HG02870 (cell line): Measurements from ENCODE around the gene LUC7L.
"Not testable (repeated sequence)": the region's sequence is repeated elsewhere in the genome, so short reads cannot be mapped to it uniquely, and the experiment has no call there.

ENCODE experiments used
- ATAC-seq: cut with Tn5 transposase; IDR thresholded peaks from one replicate; pipeline ENCODE4 v1.9.1; 2021; ENCODE audit warnings: mild to moderate bottlenecking, moderate library complexity; ENCODE audit not compliant: unreplicated experiment

Gene LUC7L

DNA sequence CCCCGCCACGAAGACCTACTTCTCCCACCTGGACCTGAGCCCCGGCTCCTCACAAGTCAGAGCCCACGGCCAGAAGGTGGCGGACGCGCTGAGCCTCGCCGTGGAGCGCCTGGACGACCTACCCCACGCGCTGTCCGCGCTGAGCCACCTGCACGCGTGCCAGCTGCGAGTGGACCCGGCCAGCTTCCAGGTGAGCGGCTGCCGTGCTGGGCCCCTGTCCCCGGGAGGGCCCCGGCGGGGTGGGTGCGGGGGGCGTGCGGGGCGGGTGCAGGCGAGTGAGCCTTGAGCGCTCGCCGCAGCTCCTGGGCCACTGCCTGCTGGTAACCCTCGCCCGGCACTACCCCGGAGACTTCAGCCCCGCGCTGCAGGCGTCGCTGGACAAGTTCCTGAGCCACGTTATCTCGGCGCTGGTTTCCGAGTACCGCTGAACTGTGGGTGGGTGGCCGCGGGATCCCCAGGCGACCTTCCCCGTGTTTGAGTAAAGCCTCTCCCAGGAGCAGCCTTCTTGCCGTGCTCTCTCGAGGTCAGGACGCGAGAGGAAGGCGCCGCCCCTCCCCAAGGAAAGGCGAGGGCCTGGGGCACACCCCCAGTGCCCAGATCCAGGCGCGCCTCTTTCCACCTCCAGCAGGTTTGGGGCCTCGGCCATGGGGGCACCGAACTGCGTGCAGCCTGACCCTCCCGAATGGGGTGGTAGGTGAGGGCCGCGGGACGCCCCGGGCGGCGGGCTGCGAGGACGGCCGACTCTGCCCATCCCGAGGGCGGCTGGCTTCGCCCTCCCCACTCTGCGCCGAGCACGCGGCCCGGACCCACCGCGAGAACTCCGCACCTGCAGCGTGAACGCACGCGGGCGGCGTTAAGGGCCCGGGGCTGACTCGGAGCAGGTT is 48.3 kb downstream of the LUC7L start:
- ATAC-seq: no peak

DNA sequence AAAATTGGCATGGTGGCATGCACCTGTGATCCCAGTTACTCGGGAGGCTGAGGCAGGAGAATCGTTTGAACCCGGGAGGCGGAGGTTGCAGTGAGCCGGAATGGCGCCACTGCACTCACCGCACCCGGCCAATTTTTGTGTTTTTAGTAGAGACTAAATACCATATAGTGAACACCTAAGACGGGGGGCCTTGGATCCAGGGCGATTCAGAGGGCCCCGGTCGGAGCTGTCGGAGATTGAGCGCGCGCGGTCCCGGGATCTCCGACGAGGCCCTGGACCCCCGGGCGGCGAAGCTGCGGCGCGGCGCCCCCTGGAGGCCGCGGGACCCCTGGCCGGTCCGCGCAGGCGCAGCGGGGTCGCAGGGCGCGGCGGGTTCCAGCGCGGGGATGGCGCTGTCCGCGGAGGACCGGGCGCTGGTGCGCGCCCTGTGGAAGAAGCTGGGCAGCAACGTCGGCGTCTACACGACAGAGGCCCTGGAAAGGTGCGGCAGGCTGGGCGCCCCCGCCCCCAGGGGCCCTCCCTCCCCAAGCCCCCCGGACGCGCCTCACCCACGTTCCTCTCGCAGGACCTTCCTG is 49.1 kb downstream of the LUC7L start, which contains the start of gene HBQ1:
Gene HBQ1, plus strand, starts transcription at position 359 of the 575 bp plus-strand sequence. Its CDS starts 28 bp downstream, at position 387.
- no peak for ATAC-seq

DNA sequence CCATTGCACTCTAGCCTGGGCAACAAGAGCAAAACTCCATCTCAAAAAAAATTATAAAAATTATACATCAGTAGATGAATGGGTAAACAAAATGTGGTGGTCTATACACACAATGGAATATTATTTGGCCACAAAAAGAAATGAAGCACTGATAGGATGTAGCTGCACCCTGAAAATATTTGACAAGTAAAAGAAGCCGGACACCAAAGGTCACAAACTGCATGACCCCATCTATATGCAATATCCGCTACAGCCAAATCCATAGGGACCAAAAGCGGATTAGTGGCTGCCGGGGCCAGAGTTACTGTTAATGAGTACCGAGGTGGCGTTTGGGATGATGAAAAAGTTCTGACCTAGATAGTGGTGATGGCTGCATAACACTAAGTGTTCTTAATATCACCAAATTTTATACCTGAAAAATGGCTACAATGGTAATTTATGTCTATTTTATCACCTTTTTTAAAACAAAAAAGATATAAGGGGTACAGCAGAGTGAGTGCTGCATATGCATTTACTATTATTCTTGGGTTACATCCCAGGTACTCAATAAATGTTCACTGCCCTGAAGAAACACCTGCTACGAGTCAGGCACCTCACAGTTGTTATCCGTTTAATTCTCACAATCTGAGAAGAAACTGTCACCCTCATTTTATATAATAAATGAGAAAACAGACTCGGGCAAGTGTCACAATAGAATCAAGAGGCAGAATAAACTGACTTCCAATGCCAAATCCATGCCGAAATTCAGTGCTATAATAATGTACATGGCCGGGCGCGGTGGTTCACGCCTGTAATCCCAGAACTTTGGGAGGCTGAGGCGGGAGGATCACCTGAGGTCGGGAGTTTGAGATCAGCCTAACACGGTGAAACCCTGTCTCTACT is 49.8 kb downstream of the LUC7L start:
- ATAC-seq: no peak

DNA sequence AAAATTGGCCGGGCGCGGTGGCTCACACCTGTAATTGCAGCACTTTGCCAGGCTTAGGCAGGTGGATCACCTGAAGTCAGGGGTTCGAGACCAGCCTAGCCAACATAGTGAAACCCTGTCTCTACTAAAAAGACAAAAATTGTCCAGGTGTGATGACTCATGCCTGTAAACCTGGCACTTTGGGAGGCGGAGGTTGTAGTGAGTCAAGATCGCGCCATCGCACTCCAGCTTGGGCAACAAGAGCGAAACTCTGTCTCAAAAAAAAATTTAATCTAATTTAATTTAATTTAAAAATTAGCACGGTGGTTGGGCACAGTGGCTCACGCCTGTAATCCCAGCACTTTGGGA is 50.6 kb downstream of the LUC7L start:
- ATAC-seq: no peak

DNA sequence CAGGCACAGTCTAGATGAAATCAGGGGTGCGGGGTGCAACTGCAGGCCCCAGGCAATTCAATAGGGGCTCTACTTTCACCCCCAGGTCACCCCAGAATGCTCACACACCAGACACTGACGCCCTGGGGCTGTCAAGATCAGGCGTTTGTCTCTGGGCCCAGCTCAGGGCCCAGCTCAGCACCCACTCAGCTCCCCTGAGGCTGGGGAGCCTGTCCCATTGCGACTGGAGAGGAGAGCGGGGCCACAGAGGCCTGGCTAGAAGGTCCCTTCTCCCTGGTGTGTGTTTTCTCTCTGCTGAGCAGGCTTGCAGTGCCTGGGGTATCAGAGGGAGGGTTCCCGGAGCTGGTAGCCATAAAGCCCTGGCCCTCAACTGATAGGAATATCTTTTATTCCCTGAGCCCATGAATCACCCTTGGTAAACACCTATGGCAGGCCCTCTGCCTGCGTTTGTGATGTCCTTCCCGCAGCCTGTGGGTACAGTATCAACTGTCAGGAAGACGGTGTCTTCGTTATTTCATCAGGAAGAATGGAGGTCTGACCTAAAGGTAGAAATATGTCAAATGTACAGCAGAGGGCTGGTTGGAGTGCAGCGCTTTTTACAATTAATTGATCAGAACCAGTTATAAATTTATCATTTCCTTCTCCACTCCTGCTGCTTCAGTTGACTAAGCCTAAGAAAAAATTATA is 51.1 kb downstream of the LUC7L start:
- ATAC-seq: no peak

DNA sequence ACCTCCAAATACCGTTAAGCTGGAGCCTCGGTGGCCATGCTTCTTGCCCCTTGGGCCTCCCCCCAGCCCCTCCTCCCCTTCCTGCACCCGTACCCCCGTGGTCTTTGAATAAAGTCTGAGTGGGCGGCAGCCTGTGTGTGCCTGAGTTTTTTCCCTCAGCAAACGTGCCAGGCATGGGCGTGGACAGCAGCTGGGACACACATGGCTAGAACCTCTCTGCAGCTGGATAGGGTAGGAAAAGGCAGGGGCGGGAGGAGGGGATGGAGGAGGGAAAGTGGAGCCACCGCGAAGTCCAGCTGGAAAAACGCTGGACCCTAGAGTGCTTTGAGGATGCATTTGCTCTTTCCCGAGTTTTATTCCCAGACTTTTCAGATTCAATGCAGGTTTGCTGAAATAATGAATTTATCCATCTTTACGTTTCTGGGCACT is 51.8 kb downstream of the LUC7L start:
- no peak for ATAC-seq

DNA sequence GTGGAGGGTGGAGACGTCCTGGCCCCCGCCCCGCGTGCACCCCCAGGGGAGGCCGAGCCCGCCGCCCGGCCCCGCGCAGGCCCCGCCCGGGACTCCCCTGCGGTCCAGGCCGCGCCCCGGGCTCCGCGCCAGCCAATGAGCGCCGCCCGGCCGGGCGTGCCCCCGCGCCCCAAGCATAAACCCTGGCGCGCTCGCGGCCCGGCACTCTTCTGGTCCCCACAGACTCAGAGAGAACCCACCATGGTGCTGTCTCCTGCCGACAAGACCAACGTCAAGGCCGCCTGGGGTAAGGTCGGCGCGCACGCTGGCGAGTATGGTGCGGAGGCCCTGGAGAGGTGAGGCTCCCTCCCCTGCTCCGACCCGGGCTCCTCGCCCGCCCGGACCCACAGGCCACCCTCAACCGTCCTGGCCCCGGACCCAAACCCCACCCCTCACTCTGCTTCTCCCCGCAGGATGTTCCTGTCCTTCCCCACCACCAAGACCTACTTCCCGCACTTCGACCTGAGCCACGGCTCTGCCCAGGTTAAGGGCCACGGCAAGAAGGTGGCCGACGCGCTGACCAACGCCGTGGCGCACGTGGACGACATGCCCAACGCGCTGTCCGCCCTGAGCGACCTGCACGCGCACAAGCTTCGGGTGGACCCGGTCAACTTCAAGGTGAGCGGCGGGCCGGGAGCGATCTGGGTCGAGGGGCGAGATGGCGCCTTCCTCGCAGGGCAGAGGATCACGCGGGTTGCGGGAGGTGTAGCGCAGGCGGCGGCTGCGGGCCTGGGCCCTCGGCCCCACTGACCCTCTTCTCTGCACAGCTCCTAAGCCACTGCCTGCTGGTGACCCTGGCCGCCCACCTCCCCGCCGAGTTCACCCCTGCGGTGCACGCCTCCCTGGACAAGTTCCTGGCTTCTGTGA is 52.5 kb downstream of the LUC7L start, which contains the start of gene HBA1:
Gene HBA1, plus strand, starts transcription at position 204 of the 906 bp plus-strand sequence. Its CDS starts 37 bp downstream, at position 241.
- ATAC-seq: not testable (repeated sequence)

DNA sequence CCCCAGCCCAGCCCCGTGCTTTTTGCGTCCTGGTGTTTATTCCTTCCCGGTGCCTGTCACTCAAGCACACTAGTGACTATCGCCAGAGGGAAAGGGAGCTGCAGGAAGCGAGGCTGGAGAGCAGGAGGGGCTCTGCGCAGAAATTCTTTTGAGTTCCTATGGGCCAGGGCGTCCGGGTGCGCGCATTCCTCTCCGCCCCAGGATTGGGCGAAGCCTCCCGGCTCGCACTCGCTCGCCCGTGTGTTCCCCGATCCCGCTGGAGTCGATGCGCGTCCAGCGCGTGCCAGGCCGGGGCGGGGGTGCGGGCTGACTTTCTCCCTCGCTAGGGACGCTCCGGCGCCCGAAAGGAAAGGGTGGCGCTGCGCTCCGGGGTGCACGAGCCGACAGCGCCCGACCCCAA is 53.2 kb downstream of the LUC7L start:
- not testable (repeated sequence) for ATAC-seq

DNA sequence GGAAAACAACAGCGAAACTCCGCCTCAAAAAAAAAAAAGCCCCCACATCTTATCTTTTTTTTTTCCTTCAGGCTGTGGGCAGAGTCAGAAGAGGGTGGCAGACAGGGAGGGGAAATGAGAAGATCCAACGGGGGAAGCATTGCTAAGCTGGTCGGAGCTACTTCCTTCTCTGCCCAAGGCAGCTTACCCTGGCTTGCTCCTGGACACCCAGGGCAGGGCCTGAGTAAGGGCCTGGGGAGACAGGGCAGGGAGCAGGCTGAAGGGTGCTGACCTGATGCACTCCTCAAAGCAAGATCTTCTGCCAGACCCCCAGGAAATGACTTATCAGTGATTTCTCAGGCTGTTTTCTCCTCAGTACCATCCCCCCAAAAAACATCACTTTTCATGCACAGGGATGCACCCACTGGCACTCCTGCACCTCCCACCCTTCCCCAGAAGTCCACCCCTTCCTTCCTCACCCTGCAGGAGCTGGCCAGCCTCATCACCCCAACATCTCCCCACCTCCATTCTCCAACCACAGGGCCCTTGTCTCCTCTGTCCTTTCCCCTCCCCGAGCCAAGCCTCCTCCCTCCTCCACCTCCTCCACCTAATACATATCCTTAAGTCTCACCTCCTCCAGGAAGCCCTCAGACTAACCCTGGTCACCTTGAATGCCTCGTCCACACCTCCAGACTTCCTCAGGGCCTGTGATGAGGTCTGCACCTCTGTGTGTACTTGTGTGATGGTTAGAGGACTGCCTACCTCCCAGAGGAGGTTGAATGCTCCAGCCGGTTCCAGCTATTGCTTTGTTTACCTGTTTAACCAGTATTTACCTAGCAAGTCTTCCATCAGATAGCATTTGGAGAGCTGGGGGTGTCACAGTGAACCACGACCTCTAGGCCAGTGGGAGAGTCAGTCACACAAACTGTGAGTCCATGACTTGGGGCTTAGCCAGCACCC is 54.0 kb downstream of the LUC7L start:
- ATAC-seq: no peak

DNA sequence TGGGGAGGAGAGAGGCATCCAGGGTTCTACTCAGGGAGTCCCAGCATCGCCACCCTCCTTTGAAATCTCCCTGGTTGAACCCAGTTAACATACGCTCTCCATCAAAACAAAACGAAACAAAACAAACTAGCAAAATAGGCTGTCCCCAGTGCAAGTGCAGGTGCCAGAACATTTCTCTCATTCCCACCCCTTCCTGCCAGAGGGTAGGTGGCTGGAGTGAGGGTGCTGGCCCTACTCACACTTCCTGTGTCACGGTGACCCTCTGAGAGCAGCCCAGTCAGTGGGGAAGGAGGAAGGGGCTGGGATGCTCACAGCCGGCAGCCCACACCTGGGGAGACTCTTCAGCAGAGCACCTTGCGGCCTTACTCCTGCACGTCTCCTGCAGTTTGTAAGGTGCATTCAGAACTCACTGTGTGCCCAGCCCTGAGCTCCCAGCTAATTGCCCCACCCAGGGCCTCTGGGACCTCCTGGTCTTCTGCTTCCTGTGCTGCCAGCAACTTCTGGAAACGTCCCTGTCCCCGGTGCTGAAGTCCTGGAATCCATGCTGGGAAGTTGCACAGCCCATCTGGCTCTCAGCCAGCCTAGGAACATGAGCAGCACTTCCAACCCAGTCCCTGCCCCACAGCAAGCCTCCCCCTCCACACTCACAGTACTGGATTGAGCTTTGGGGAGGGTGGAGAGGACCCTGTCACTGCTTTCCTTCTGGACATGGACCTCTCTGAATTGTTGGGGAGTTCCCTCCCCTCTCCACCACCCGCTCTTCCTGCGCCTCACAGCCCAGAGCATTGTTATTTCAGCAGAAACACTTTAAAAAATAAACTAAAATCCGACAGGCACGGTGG is 55.1 kb downstream of the LUC7L start:
- ATAC-seq: not testable (repeated sequence)

DNA sequence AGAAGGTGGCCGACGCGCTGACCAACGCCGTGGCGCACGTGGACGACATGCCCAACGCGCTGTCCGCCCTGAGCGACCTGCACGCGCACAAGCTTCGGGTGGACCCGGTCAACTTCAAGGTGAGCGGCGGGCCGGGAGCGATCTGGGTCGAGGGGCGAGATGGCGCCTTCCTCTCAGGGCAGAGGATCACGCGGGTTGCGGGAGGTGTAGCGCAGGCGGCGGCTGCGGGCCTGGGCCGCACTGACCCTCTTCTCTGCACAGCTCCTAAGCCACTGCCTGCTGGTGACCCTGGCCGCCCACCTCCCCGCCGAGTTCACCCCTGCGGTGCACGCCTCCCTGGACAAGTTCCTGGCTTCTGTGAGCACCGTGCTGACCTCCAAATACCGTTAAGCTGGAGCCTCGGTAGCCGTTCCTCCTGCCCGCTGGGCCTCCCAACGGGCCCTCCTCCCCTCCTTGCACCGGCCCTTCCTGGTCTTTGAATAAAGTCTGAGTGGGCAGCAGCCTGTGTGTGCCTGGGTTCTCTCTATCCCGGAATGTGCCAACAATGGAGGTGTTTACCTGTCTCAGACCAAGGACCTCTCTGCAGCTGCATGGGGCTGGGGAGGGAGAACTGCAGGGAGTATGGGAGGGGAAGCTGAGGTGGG is 55.9 kb downstream of the LUC7L start:
- not testable (repeated sequence) for ATAC-seq

DNA sequence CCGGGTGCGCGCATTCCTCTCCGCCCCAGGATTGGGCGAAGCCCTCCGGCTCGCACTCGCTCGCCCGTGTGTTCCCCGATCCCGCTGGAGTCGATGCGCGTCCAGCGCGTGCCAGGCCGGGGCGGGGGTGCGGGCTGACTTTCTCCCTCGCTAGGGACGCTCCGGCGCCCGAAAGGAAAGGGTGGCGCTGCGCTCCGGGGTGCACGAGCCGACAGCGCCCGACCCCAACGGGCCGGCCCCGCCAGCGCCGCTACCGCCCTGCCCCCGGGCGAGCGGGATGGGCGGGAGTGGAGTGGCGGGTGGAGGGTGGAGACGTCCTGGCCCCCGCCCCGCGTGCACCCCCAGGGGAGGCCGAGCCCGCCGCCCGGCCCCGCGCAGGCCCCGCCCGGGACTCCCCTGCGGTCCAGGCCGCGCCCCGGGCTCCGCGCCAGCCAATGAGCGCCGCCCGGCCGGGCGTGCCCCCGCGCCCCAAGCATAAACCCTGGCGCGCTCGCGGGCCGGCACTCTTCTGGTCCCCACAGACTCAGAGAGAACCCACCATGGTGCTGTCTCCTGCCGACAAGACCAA is 56.8 kb downstream of the LUC7L start, which contains the start of gene HBA2:
Gene HBA2, plus strand, starts transcription at position 503 of the 568 bp plus-strand sequence. Its CDS starts 37 bp downstream, at position 540.
- not testable (repeated sequence) for ATAC-seq

DNA sequence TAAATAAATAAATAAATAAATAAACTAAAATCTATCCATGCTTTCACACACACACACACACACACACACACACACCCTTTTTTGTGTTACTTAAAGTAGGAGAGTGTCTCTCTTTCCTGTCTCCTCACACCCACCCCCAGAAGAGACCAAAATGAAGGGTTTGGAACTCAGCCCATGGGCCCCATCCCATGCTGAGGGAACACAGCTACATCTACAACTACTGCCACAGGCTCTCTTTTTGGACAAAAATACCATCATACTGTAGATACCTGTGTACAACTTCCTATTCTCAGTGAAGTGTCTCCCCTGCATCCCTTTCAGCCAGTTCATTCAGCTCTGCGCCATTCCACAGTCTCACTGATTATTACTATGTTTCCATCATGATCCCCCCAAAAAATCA is 58.5 kb downstream of the LUC7L start:
- ATAC-seq: no peak

DNA sequence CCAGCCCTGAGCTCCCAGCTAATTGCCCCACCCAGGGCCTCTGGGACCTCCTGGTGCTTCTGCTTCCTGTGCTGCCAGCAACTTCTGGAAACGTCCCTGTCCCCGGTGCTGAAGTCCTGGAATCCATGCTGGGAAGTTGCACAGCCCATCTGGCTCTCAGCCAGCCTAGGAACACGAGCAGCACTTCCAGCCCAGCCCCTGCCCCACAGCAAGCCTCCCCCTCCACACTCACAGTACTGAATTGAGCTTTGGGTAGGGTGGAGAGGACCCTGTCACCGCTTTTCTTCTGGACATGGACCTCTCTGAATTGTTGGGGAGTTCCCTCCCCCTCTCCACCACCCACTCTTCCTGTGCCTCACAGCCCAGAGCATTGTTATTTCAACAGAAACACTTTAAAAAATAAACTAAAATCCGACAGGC is 59.2 kb downstream of the LUC7L start:
- ATAC-seq: not testable (repeated sequence)

DNA sequence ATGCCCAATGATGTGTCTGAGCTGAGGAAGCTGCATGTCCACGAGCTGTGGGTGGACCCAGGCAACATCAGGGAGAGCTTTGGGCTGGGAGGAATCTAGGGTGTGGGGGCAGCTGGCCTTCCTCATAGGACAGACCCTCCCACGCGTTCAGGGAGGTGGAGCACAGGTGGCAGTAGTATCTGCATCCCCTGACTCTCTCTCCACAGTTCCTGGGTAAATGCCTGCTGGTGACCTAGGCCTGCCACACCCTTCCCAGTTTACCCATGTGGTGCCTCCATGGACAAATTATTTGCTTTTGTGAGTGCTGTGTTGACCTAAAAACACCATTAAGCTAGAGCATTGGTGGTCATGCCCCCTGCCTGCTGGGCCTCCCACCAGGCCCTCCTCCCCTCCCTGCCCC is 60.2 kb downstream of the LUC7L start:
- no peak for ATAC-seq

DNA sequence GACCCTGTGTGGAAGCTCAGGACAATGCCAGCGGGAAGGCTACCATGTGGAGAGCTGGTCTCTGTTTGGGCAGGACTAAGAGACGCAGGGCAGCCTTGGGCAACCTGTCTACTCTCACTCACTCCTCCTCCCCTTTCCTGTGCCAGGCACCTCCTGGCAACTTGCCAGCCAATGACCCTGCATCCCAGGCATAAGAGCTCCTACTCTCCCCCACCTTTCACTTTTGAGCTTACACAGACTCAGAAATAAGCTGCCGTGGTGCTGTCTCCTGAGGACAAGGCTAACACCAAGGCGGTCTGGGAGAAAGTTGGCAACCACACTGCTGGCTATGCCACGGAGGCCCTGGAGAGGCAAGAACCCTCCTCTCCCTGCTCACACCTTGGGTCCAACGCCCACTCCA is 60.8 kb downstream of the LUC7L start:
- ATAC-seq: no peak
